ENCODE data around the gene RIN3.

RIN3 gene

GRCh38 chr14:92486881-92487280 is 26.7 kb upstream of the RIN3 start:
- no peak for DNase-seq

DNA sequence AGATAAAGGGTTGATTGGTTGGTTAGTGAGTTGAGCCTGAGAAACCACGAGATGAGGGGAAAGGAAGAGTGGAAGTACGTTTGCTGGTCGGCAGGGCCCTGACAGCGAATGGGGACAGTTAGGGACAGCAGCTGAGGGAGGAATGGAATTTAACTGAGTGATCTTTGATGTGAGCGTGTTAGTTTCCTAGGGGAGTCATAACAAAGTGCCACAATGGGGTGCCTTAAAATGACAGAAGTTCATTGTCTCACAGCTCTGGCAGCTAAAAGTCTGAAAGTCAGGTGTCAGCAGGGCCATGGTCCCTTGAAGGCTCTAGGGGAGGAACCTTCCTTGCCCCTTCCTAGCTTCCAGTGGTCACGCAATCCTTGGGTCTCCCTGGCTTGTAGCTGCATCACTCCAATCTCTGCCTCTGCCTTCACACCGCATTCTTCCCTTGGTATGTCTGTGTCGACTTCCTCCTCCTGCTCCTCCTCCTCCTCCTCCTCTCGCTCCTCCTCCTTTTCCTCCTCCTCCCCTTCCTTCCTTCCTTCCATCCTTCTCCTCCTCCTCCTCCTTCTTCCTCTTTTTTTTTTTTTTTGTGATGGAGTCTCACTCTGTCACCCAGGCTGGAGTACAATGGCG is 26.0 kb upstream of the RIN3 start:
- no peak for DNase-seq

DNA sequence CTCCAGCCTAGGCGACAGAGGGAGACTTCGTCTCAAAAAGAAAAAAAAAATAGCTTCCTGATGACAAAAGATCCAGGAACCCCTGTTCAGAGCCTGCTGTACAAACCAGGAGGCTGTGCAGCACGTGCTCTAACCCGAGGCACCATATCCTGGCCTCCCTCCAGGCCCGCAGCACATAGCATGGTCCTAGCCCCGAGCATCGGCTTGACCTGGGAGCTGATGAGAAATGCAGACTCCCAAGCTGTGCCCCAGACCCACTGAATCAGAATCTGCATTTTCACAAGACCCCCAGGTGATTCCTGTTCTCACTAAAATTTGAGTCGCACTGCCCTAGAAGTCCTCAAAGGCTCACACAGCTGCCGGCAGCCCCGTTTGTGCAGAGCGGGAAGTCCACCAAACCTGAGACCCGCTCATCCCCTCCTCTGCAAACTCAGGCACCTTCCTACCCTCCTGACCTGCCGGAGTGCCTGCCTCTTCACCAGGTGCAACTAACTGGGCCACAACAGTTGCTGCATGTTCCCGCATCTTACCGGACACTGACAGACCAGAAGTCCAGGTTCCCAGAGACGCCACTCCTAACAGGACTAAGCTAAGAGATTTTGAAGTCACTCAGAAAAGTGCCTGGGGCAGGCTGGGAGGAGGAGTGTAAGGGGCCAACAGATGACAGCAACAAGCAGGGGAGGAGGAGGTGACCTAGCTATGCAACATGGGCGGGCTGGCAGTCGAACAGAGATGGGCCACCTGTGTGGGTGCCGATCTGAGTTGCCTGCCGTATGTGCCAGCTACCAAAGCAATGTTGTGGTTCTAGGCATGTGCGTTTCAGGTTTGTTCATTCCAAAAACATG is 24.0 kb upstream of the RIN3 start:
- no peak for DNase-seq

DNA sequence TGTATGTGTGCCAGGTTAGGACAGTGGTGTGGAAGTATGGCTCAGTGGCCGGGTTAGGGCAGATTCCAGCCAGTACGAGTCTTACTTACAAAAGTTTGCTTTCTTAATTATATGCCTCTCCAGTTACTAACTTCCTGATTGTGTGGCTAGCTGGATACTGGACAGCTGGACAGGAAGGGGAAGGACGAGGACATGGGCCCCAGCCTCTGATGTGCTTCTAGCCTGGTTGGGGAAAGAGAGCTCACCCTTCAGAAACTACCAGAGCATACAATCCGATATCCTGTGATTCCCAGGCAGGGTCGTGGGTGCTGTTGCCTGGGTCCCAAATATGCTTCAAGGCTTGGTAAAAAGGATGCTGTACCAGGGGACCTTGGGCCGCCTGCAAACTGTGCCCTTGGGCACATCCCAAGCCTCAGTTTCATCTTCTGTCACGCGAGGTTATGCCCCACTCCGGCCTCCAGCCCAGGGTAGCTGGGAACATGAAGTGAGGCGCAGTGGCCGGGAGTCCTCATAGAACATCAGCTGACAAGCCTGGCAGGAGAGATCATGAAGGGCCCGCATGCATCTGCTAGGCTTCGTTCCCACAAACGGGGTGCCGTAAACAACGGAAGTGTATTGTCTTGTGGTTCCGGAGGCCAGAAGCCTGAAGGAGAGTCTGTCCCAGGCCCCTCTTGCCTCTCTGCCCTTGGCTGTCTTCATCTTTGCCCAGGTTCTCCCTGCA is 23.2 kb upstream of the RIN3 start:
- no peak for DNase-seq

DNA sequence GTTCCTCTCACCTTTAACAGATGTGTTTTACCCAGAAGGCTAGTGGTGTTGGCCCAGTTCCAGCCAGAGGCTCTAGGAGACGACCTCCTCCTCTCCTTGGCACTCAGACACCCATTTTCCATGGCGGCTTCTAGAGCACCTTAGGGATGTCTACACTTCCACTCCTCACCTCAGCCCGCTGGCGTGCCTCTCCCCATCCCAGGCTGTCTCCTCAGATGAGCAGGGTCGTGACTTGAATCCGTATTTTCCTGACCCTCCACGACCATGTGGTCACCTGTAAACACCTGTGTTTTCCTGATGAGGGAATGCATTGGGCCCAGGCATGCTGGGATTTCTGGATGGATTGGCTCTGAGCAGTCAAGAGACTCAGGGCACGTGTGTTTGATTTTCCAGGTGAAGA is 21.8 kb upstream of the RIN3 start:
- DNase-seq: no peak

GRCh38 chr14:92492258-92492657 is 21.3 kb upstream of the RIN3 start:
- no peak for DNase-seq

GRCh38 chr14:92493024-92493423 is 20.6 kb upstream of the RIN3 start:
- DNase-seq: no peak

DNA sequence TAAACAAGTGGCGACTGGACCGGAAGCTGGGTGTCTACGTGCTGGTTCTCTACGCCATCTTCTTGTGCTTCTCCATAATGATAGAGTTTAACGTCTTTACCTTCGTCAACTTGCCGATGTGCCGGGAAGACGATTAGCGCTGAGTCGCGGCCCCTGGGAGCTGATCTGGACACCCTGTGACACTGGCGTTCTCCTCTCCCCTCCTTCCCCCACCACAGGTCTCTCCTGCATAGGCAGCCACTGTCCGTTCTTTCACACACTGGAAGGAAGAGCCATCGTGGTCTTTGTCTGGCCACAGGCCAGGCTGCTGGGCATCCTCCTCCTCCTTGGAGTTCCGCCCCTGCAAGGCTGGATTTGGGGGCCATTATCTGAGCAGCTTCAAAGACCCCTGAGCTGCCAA is 20.1 kb upstream of the RIN3 start:
- DNase-seq: no peak

DNA sequence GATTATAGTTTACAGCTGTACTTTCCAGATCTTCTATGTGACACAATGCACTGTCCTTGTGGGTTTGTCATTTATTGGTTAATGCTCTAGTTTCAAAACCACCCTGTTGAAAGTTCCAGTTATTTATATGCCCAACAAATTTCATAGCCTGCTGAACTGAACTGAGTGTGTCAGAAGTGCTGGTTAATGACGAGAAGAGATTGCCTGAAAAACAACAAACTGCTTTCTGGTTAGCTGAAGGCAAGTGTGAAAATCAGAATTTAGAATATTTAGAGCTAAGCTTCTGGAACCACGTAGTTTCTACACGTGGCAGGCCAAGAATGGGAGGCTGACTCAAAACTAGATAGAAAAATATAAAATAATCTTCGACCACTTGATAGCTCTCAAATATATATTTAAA is 19.1 kb upstream of the RIN3 start:
- no peak for DNase-seq

DNA sequence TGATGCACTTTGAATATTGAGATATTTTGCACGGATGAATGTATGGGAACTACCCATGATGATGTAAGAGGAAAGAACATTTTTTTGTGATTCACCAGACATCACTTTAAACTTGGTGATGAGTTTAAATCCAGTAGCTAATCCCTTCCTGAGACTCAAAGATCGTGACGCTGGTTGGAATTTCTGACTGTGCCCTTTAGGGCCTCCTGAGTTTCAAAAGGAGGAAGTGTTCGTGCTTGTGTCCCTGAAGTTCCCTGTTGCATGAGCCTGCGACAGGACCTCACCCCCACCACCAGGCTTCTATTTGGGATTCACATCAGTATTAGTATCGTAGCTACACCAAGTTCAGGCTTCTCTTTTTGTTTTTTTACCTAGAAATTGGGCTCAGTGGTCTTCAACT is 18.6 kb upstream of the RIN3 start:
- no peak for DNase-seq

DNA sequence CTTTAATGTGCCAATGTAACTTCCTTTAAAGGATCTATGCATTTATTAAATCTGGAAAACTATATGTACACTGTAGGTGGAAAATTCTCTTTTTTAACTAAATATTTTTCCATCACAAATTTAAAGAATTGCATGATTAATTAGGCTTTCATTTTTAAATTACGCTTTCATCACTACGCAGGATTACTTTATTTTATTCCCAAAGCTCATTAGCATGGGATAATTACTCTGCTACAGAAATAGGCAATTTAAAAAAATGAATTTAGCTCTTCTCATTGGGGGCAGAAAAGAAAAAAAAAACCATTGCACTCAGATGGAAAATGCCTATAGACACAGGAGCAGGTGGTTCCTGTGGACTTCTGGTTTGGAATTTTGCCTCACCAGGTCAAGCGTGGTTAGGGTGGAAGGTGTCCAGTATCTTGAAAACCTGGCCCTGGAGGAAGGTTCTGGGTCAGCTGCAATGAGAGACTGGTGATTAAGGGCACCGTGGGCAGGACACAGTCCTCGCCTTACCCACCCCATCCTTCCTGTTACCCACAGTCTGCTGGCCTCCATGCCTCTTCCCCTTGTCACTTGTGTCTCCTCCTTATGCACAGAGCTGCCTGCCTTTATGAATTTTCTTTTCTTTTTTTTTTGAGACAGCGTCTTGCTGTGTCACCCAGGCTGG is 17.3 kb upstream of the RIN3 start:
- no peak for DNase-seq

DNA sequence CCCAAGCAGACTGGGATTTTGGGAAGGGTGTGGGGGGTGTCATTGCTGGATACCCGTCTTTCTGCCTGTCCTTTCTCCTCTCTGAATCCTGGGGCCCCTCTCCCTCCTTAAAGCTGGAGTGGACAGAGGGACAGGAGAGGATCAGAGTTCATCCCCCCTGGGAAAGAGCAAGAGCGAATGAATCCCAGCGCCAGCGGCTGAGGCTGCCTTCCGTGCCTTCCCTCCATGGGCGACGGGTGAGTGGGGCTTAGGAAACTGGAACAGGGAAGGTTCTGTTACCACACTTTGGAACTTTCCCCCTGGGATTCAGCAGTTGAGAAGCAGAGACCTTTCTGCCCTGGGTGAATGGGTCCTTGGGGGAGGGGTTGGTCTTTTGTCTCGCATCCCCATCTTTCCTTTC is 16.2 kb upstream of the RIN3 start:
- no peak for DNase-seq

GRCh38 chr14:92499234-92499633 is 14.3 kb upstream of the RIN3 start:
- no peak for DNase-seq

DNA sequence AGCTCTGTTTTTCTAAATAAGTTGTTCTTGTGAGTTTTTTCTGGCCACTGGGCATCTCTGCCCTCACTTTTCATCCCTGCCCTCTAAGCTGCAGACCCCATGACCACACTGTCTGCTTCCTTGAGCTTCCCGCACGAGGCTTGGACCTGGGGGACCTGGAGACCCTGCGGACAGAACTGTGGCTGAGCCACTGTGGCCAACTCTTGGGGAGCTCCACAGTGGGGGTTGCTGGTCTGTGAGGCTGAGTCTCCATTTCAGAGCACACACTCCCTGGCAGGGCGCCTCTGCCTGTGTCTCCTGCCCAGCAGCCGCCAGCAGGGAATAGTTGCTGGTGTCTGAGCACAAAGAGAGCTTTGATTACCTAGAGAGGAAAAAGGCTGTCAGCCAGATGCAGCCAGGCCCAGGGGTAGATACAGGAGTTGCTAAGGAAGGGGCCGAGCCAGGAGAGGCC is 13.1 kb upstream of the RIN3 start:
- peak; percentile 83 for DNase-seq

GRCh38 chr14:92501891-92502351 is 11.7 kb upstream of the RIN3 start:
- DNase-seq: peak; percentile 17

DNA sequence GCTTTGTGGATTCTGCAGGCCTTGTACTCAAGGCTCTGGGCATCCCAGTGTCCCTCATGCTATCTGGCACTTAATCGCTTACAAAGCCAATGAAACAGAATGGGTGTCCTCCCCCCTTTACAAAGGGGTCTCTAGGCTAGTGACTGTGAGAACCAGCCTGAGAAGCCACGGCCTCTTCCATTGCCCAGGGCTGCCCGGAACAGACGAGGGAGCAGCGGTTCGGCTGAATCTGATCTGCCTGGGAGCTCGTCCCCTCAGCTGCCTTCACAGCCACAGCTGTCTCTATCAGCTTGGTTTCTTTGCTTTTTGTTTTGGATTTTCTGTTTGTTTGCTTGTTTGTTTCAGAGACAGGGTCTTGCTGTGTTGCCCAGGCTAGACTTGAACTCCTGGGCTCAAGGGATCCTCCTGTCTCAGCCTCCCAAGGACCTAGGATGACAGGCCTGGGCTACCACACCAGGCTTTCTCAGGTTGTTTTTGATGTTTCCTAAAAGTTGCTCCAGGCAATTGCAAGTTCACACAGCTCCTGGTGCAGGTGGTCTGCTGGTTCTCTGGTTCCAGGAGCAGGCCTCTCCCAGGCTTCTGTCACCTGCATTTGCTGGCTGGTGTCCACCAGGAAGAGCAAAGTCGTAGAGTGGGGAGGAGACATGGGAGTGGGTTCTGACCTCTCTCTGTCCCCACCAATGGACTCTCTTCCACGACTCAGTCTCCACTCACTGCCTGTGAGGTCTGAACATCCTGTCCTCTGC is 10.9 kb upstream of the RIN3 start:
- peak; percentile 20 for DNase-seq

DNA sequence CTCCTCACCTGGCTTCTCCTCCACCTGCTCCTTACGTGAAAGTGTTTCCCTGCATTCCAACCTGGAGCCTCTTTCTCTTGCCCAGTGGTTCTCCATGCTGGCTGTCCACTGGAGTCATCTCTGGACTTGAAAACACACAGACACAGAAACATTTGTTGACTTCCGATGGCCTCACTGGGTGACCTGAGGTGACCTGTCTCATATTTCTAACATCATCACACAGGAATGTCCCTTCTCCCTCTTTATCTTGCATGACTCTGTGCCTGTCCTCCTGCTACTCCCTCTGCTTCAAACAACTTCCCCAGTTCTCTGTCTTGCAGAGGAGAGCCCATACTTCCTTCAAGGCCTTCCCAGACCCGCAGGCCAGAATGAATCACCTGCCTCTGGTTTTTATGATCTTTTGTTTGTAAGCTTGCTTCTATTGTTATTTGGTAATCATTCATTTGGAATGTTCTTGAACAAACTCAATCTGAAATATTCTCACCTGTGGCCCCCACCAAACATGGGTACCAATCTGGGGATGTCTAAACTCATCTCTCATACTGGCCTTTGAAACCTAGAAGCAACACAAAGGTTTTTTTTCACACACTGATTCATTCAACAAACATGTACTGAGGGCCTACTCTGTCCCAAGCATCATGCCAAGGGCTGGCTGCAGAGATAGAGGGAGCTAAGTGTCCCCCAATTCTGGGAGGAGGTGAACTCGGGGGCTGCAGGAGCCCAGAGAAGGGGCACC is 9.7 kb upstream of the RIN3 start:
- peak; percentile 19 for DNase-seq

DNA sequence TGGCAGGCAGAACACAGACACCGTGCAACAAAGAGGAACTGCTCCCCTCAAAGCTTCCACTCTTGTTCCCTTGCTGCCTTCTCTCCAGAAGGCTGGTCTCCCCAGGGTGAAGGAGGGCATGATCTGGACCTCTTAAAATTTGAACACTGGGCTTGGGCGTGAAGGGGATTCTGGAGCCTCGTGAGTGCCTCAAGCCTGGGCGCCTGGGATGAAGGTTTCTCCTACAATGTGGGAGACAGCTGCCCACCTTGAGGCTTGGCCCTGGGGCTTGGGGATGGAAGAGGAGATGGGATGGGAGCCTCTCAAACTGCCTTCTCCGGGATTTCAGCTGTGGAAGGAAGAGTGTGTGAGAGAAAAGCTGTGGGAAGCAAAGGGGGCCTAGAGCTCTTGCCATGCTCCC is 7.8 kb upstream of the RIN3 start:
- no peak for DNase-seq

- no peak for DNase-seq
Observed at GRCh38 chr14:92506231-92506630, 7.3 kb upstream of the RIN3 start.

DNA sequence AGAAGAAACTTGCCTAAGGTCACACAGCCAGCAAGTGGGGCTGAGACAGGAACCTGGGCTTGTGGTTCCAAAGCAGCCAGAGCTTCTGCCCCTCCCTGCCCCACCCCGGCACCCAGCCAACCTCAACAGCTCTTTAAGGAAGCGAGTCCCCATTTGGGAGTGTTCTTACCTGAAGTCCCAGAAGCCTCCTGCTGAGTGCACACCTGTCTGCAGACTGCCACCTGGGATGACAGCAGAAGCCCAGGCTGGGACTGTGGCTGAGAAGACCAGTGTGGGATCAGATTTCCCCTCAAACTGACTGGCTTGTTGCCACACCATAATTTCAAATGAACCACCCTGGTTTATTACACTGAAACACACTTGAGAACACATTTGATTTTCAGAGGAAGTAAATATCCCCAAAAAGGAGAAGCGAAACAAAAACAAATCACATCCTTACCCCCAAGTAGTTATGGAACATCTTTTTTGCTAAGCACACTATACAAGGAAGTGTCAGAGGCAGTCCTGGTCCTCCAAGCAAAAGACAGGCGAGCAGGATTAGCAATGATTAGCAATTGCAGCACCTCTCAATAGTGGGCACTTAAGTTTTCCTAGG is 6.3 kb upstream of the RIN3 start:
- no peak for DNase-seq

DNA sequence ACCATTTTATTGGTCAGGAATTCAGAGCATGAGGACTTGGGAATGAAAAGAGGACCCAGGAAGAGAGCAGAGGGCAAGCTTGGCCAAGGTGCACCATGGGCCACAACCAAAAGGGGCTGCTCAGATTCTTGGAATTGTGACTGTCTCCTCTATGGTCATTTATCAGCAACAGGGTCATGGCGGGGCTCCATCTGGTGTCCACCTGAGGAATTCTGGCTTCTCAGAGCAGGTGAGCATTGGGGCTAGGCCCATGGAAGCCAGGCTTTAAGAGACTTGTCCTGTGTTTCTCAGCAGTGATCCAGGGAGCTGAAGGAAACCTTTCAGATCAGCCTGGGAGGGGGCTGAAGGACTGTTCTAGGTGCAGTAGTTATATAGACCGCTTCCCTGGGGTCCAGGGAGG is 2.6 kb upstream of the RIN3 start:
- no peak for DNase-seq
